ENCODE measurements around the gene VPS26B.

VPS26B gene

DNA sequence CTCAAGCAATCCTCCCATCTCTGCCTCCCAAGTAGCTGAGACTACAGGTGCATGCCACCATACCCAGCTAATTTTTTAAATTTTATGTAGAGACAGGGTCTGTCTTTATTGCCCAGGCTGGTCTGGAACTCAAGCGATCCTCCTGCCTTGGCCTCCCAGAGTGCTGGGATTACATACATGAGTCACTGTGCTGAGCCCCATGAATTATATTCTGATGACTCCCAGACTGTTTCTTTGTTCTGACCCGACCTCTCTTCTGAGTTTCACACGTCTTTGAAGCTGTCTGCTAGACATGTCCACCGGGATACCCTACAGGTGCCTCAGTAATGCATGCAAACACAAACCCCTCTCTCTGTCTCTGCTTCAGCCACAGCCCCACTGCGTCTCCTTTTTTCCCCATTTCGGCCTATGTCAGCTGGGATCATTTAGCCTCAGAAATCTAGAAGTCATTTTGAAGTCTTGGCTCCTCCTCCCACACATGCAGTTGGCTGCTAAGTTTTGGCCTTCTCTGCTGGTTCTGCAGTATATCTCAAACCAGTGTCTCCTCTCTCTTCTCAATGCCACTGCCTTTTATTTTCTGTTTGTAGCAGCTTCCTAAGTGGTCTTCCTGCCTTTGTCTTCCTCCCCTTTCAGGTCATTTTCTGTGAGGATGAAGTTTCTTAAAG is 4.8 kb downstream of the VPS26B start:
- TF ChIP-seq POLR2A (IDR thresholded peaks at IDR 0.05; ENCODE audit: extremely low read depth, insufficient read length), result no peak
- no peak for TF ChIP-seq MAX (IDR thresholded peaks at IDR 0.05; ENCODE audit: low read depth, low read length)
- TF ChIP-seq MYC (IDR thresholded peaks at IDR 0.05; ENCODE audit: low read depth, low read length), result no peak
- TF ChIP-seq, protein P1, sequence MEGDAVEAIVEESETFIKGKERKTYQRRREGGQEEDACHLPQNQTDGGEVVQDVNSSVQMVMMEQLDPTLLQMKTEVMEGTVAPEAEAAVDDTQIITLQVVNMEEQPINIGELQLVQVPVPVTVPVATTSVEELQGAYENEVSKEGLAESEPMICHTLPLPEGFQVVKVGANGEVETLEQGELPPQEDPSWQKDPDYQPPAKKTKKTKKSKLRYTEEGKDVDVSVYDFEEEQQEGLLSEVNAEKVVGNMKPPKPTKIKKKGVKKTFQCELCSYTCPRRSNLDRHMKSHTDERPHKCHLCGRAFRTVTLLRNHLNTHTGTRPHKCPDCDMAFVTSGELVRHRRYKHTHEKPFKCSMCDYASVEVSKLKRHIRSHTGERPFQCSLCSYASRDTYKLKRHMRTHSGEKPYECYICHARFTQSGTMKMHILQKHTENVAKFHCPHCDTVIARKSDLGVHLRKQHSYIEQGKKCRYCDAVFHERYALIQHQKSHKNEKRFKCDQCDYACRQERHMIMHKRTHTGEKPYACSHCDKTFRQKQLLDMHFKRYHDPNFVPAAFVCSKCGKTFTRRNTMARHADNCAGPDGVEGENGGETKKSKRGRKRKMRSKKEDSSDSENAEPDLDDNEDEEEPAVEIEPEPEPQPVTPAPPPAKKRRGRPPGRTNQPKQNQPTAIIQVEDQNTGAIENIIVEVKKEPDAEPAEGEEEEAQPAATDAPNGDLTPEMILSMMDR (IDR thresholded peaks at IDR 0.05; ENCODE audit: low read depth, low read length), result no peak
- no peak for DNase-seq (ENCODE audit: low read depth)

GRCh38 chr11:134230339-134230738 is 5.9 kb downstream of the VPS26B start:
- no peak overlapping the region for H3K4me3 ChIP-seq (ENCODE audit: low read depth, low read length)
- peak; percentile 38 for DNase-seq (ENCODE audit: low read depth)
- TF ChIP-seq MAX (IDR thresholded peaks at IDR 0.05; ENCODE audit: low read depth, low read length) (0 out of 2 replicates have a peak, but pooled peaks have one; percentile 14), MYC (IDR thresholded peaks at IDR 0.05; ENCODE audit: low read depth, low read length) (no peak)

More for the DNA sequence above, 4.8 kb downstream of the VPS26B start:
- no peak overlapping the region for H3K4me3 ChIP-seq (ENCODE audit: low read depth, low read length)

GRCh38 chr11:134231958-134232659 is 7.6 kb downstream of the VPS26B start:
- DNase-seq (ENCODE audit: low read depth), result no peak
- TF ChIP-seq POLR2A (IDR thresholded peaks at IDR 0.05; ENCODE audit: extremely low read depth, insufficient read length) (no peak), MAX (IDR thresholded peaks at IDR 0.05; ENCODE audit: low read depth, low read length) (no peak), MYC (IDR thresholded peaks at IDR 0.05; ENCODE audit: low read depth, low read length) (no peak)
- TF ChIP-seq, protein P1 (IDR thresholded peaks at IDR 0.05; ENCODE audit: low read depth, low read length), result no peak
- no peak overlapping the region for H3K4me3 ChIP-seq (ENCODE audit: low read depth, low read length)

DNA sequence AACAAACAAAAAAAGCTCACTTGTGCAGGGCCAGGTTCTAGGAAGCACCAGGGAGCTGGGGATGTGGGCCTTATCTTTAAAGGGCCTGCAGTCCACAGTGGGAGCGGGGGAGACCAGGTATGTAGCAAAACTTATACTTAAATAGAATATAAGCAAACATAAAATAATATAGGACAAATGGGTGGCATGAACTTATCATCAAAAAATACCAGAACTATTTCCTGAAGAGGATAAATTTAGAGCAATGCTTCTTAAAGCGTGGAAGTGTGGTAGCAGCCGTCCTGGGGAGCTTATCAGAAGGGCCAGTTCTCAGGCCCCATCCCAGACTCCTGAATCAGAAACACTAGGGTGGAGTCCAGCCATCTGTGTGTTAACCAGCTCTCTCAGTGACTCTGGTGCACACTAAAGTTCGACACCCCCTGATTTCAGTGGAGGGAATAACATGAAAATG is 9.3 kb downstream of the VPS26B start:
- DNase-seq (ENCODE audit: low read depth), result no peak
- no peak overlapping the region for H3K4me3 ChIP-seq (ENCODE audit: low read depth, low read length)
- TF ChIP-seq MYC (IDR thresholded peaks at IDR 0.05; ENCODE audit: low read depth, low read length) (no peak), MAX (IDR thresholded peaks at IDR 0.05; ENCODE audit: low read depth, low read length) (no peak), POLR2A (IDR thresholded peaks at IDR 0.05; ENCODE audit: extremely low read depth, insufficient read length) (no peak)

GRCh38 chr11:134235399-134235798 is 10.9 kb downstream of the VPS26B start:
- TF ChIP-seq POLR2A (IDR thresholded peaks at IDR 0.05; ENCODE audit: extremely low read depth, insufficient read length) (no peak), MAX (IDR thresholded peaks at IDR 0.05; ENCODE audit: low read depth, low read length) (no peak), MYC (IDR thresholded peaks at IDR 0.05; ENCODE audit: low read depth, low read length) (no peak)
- TF ChIP-seq, protein P1 (IDR thresholded peaks at IDR 0.05; ENCODE audit: low read depth, low read length), result no peak
- H3K4me3 ChIP-seq (ENCODE audit: low read depth, low read length), result no peak overlapping the region
- no peak for DNase-seq (ENCODE audit: low read depth)

DNA sequence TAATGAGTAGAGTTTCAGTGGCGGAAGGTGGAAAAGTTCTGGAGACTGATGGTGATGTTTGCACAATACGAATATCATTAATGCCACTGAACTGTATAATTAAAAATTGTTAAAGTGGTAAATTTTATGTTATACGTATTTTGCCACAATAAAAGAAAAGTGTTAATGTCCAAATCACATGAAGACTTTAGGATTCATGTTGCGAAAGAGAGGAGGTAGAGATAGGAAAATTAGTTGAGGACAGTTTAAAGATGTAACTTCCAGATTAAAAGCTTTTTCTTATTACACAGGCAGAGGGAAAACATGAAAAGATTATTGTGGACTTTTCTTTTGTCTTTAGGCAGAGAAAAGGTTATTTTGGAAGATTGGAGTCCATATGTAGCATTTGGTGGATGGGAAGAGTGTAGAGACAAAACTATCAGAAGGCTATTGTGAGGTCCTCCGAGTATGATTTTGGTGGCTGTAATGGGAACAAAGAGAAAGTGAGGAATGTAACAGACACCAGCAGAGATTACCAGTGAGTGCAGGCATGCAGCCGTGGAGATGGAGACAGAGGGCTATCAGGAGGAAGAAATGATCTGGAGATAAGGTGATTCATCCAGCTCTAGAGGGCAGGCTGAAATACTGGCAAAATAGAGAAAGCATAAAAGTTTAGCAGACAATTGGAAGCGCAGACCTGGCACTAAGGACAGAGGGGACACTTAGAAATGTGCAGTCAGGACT is 12.5 kb downstream of the VPS26B start:
- TF ChIP-seq MYC (IDR thresholded peaks at IDR 0.05; ENCODE audit: low read depth, low read length), result no peak
- TF ChIP-seq, protein P1 (IDR thresholded peaks at IDR 0.05; ENCODE audit: low read depth, low read length), result no peak
- no peak for TF ChIP-seq POLR2A (IDR thresholded peaks at IDR 0.05; ENCODE audit: extremely low read depth, insufficient read length)
- TF ChIP-seq MAX (IDR thresholded peaks at IDR 0.05; ENCODE audit: low read depth, low read length), result no peak
- no peak overlapping the region for H3K4me3 ChIP-seq (ENCODE audit: low read depth, low read length)
- DNase-seq (ENCODE audit: low read depth), result no peak

Measured in NB4 (cell line).